Stimulated activated naive B cell treated with anti-CD40 and anti-IgM and Interleukin-4, amounts not matched to agents 10 μg/mL and 1 μg/mL and 100 μg/mL, for 72 hours (primary cell): ENCODE data around the gene LRIT2.
A peak's percentile ranks its signal among the peaks of the same experiment; 100 is the strongest.

Experiments used
- ATAC-seq, 2 donors: fragments of 150-1000 bp; cut with Tn5 transposase; replicated peaks; 2 replicates each; pipeline ENCODE4 v1.10.0; 2021; ENCODE audit warnings: moderate library complexity in 1 of 2
- DNase-seq: peaks from one replicate; pipeline ENCODE4 v3.0.0; 2021
- H3K27ac Mint-ChIP-seq: one replicate; pipeline ENCODE4 v1.8.0; 2022; ENCODE audit warnings: mild to moderate bottlenecking, mixed read lengths
- H3K27me3 Mint-ChIP-seq, 2 donors: one replicate each; pipeline ENCODE4 v1.8.0; 2022; ENCODE audit warnings: mixed read lengths in 2 of 2
- H3K36me3 Mint-ChIP-seq, 2 donors: one replicate each; pipeline ENCODE4 v1.8.0; 2022; ENCODE audit warnings: mixed read lengths in 2 of 2, mild to moderate bottlenecking in 1 of 2
- H3K4me1 Mint-ChIP-seq, 2 donors: one replicate each; pipeline ENCODE4 v1.8.0; 2022; ENCODE audit warnings: mixed read lengths in 2 of 2, mild to moderate bottlenecking in 1 of 2
- H3K4me3 Mint-ChIP-seq, 2 donors: one replicate each; pipeline ENCODE4 v1.8.0; 2022; ENCODE audit warnings: mild to moderate bottlenecking in 2 of 2, mixed read lengths in 2 of 2, moderate library complexity in 1 of 2
- H3K9me3 Mint-ChIP-seq, 2 donors: one replicate each; pipeline ENCODE4 v1.8.0; 2022; ENCODE audit warnings: mixed read lengths in 2 of 2, mild to moderate bottlenecking in 1 of 2

Gene LRIT2

DNA sequence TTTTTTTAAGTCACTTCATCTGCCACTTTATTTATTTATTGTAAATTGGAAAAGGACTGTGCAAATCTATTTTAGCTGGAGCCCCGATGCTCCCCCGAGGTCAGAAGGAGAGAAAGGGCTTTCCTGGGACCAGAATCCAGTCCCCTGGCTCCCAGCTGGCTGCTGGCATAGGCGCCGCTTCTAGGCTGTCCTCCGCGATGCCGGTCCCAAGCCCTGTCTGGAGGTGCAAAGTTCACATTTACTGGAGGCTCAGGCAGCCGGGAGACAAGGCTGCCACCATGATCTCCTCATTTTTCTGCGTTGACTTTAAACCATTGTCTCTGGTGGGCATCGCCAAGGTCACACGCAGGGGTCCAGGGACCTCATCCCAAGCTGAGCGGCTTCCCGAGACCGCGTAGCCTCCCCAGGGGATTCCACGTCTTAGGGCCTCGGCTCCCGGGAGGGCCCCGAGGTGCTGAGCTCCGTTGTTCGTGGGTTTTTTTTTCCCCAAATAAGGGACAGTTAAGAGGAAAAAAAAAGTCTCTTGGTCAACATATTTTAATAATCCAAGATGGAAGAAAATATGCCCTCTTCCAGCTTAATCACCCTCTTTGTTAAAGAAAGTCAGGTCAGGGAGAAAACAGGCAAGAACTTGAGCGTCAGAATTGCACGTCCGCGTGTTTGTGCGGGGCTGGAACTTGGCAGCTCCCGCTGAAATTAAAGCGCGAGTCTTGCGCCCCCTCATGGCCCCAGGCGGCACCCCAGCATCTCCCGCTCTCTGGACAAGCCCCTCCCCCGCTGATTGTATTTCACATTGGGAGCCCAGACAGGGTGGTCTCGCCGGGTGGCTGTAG is 31.4 kb upstream of the LRIT2 start:
- Mint-ChIP-seq H3K36me3 (no peaks in the 10 kb centered on the region), H3K4me3 (no peak overlapping the region)

DNA sequence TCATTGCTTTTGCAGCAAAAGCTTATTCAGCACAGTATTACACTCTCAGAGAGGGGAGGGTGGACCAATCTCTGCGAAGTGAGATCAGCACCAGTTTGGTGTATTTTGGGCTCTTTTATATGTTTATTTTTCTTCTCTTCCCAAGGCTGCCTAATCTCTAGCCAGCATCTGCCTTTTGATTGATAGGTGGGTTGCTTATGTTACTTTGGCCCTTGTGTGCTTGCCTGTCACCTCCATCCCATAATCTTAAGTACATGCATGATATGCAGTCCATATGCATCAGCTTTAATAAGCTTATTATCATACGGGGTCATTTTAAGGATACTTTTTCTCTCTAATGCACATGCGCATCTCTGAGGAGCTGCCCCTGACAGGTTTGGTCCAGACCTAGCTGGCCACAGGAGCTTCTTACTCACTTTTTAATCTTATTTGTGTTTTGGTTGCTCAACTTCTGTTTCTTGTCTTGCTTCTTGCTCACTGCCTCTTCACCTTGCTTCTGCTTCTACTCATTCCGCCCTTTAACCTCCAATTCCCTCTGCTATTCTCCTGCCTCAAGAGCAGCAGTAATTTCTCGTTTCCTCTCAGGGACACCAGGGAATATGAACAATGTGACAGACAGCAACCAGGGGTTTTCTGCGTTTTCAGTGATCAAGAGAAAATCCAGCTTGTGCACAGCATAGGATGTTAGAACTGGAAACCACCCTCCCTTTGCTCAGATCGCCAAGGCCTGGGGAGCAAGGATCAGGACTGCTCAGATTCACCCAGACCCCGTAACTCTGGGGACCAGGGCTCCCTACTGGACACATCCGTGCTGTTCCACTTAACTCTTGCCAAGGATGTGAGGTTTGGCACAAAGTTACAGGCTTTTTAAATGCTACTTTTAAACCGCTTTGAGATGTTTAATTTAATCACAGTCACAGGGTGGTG is 29.5 kb upstream of the LRIT2 start:
- DNase-seq (no peak), ATAC-seq (no peak)
- H3K4me3 Mint-ChIP-seq: no peak overlapping the region
- H3K27ac Mint-ChIP-seq: peak overlapping the region; percentile 1
- peaks cover 23 to 27% of the 10 kb centered on the region in 2 donors for H3K27me3 Mint-ChIP-seq
- no peaks in the 10 kb centered on the region for H3K36me3 Mint-ChIP-seq
- peaks cover 0 to 2% of the 10 kb centered on the region in 2 donors for H3K4me1 Mint-ChIP-seq
- H3K9me3 Mint-ChIP-seq: peaks cover 0 to 3% of the 10 kb centered on the region in 2 donors

More for the DNA sequence above, 31.4 kb upstream of the LRIT2 start:
- peaks cover 0 to 2% of the 10 kb centered on the region in 2 donors for H3K4me1 Mint-ChIP-seq
- DNase-seq: peak; percentile 18
- ATAC-seq: peak; percentile 55 to 71
- H3K27ac Mint-ChIP-seq: no peak overlapping the region
- peaks cover 23 to 28% of the 10 kb centered on the region in 2 donors for H3K27me3 Mint-ChIP-seq
- H3K9me3 Mint-ChIP-seq: no peaks in the 10 kb centered on the region

DNA sequence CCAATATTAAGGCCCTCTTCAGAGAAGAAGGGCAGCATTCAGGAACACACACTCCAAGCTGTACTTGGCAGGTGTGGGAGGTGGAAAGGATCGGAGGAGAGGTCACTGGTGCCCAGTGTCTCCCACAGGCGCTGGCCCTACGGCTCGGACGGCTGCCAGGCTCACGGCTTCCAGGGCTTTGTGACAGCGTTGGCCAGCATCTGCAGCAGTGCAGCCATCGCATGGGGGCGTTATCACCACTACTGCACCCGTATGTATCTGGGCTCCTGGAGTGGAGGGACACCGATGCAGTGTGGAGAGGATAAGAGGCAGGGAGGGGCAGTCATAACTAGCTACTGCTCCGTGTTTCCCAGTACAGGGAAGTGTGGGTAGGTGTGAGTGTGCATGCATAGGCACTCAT is 23.4 kb upstream of the LRIT2 start:
- DNase-seq (no peak), ATAC-seq (no peak)
- H3K4me3 Mint-ChIP-seq: no peak overlapping the region
- H3K36me3 Mint-ChIP-seq: no peaks in the 10 kb centered on the region
- H3K27ac Mint-ChIP-seq: no peak overlapping the region
- peaks cover 11 to 12% of the 10 kb centered on the region in 2 donors for H3K27me3 Mint-ChIP-seq
- peaks cover 0 to 3% of the 10 kb centered on the region in 2 donors for H3K9me3 Mint-ChIP-seq
- H3K4me1 Mint-ChIP-seq: no peaks in the 10 kb centered on the region

DNA sequence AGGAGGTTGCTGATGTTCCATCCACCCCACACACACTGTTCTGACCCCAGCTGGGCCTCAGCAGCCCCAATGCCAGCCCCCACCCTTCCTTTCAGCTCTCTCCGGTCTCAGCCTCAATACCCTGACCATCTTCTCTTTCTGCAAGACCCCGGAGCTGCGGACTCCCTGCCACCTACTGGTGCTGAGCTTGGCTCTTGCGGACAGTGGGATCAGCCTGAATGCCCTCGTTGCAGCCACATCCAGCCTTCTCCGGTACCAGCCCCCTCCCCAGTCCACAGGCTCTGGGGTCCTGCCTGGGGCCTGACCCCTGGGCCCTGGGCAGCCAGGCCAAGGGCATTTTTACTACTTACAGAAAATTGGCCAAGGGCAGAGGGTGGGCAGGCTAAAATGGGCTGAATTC is 22.2 kb upstream of the LRIT2 start:
- Mint-ChIP-seq H3K4me1 (no peaks in the 10 kb centered on the region), H3K27ac (no peak overlapping the region), H3K4me3 (no peak overlapping the region), H3K27me3 (peaks cover 11 to 12% of the 10 kb centered on the region in 2 donors), H3K36me3 (no peaks in the 10 kb centered on the region), H3K9me3 (peaks cover 0 to 3% of the 10 kb centered on the region in 2 donors)
- ATAC-seq (no peak), DNase-seq (no peak)

DNA sequence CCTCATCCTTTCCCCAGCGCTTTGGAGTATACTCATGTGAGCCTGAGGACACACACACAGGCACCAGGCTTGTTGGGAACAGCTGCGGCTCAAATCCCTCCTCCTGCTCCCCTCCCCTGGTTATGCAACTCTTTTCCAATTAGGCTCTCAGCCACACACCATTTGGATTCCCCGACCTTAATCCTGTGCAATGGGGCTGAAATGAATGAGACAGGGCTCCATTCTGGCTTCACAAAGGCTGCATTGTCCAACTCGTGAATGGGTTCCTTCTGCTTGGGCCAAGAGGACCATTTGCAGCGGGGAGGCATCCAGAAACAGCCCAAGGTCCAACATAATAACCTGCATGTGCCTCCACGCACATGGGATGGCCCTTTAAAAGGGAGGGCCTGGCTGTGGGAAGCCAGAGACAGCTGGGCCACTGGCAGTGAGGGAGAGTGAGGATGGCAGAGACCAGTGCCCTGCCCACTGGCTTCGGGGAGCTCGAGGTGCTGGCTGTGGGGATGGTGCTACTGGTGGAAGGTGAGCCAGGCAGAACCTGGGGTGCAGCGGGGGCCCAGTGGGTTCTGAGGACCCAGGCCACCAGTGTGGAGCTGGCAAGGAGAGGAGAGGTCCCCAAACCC is 19.4 kb upstream of the LRIT2 start, which contains the start of gene RGR:
Gene RGR, plus strand, starts transcription at position 403 of the 620 bp plus-strand sequence. Its CDS starts 38 bp downstream, at position 441.
- Mint-ChIP-seq H3K27me3 (peaks cover 4 to 11% of the 10 kb centered on the region in 2 donors), H3K36me3 (no peaks in the 10 kb centered on the region), H3K4me3 (no peak within 1 kb of the TSS), H3K4me1 (no peaks in the 10 kb centered on the region), H3K9me3 (no peaks in the 10 kb centered on the region), H3K27ac (no peak within 1 kb of the TSS)
- no peak for ATAC-seq
- DNase-seq: no peak

DNA sequence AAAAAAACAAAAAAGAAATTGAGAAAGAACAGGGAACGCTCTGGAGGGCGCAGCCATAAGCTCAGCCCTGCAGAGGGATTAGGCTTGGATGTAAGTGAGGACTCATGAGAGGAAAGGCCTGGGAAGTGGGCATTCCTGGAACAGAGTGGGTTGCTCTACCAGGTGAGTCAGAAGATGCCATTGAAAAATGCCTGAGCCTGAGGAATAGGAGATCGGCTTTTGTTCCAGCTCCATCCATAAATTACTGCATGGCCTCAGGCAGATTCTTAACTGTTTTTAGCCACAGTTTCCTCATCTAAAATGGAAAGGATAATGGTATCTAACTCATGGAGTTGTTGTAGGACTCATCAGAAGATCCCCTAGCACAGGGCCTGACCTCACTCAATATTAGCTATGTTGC is 18.4 kb upstream of the LRIT2 start:
- peaks cover 8 to 10% of the 10 kb centered on the region in 2 donors for H3K27me3 Mint-ChIP-seq
- no peaks in the 10 kb centered on the region for H3K9me3 Mint-ChIP-seq
- H3K4me3 Mint-ChIP-seq: no peak overlapping the region
- DNase-seq (no peak), ATAC-seq (no peak)
- H3K4me1 Mint-ChIP-seq: no peaks in the 10 kb centered on the region
- H3K27ac Mint-ChIP-seq: no peak overlapping the region
- H3K36me3 Mint-ChIP-seq: no peaks in the 10 kb centered on the region

DNA sequence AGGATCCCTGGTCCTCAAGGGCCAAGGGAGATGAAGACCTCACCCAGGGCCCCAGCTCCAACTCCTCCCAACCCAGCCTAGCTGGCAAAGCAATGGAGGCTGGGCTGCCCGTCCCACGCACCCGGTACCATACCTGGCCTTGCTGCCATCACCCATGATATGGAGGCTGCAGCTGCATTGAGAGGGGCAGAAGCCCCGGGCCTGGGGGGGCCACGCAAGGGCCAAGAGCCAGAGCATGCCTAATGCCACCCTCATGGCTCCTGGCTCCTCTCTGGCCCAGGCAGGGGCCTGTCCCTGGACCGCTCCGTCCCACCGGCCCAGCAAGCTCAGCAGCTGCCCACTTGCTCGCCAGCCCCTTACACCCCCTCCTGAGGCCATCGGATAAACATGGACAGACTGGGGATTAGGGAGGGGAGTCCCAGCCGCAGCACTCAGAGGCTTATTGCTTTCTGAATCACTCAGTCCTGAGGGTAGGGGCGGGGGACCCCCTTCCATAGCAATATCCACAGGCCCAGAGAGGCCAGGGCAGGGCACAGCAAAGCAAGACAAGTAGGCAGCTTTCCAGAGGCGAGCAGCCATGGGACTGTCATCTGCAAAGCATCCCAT is 15.9 kb upstream of the LRIT2 start, which contains the start of gene LRIT1:
Gene LRIT1, minus strand, starts transcription at position 362 of the 606 bp plus-strand sequence. Its CDS starts 107 bp downstream, at position 255.
- H3K36me3 Mint-ChIP-seq: no peaks in the 10 kb centered on the region
- no peak for ATAC-seq

DNA sequence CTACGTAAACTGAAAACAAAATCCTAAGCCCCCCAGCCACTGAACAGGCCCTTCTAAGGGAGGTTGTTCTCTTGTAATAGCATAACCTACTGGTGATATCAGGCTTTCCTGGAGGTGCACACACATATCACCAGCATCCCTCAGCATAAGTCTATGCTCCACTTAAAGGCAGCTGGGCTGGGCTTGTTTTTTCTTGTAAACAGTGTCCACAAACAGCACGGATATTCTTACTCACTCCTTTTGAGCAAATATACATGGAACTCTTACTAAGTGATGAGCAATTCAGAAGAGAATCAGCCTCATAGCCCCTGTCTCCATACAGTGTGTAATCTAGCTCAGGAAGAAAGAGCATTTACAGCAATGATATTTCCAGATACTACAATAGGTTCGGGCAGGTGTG is 13.6 kb upstream of the LRIT2 start:
- Mint-ChIP-seq H3K27me3 (peaks cover 13 to 17% of the 10 kb centered on the region in 2 donors), H3K9me3 (no peaks in the 10 kb centered on the region), H3K4me1 (no peaks in the 10 kb centered on the region), H3K36me3 (no peaks in the 10 kb centered on the region), H3K4me3 (no peak overlapping the region), H3K27ac (no peak overlapping the region)
- ATAC-seq (no peak), DNase-seq (no peak)

More for the DNA sequence above, 15.9 kb upstream of the LRIT2 start, which contains the start of gene LRIT1:
- Mint-ChIP-seq H3K27ac (no peak within 1 kb of the TSS), H3K9me3 (no peaks in the 10 kb centered on the region), H3K4me1 (no peaks in the 10 kb centered on the region), H3K4me3 (no peak within 1 kb of the TSS), H3K27me3 (peaks cover 13 to 20% of the 10 kb centered on the region in 2 donors)
- DNase-seq: no peak

DNA sequence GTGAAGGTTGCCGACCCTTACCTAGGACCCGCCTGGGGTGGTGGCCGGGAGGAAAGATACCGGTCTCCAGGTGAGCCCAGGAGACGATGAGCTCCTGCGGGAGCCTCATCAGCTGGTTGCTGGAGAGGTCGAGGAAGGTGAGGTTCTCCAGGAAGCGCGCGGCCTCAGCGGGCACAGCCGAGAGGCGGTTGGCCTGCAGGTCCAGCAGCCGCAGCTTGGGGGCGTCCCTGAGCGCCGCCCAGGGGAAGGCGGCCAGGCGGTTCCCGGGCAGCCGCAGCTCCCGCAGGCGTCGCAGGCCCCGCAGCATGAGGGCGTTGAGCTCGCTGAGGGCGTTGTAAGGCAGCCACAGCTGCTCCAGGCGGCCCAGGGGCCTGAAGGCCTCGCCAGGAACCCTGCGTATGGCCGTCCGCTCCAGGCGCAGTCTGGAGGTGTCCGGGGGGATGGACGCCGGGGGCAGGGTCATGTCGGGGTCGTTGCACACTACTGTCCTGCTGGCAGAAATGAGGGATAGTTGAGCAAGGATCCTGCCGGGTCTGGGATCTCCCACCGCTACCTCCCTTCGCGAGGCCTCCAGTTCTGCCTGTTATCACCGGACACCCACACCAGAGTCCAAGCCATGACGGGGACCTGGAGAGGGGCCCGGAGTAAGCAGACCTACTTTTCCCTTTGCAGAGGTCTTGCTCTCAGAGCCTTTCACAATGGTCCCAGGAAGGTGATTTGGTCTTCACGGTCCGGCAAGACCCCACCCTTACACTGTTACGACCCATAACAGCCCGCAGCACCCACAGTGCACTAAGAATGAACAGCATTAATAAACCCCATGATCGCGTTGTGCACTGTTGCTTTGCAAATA is 12.1 kb upstream of the LRIT2 start:
- Mint-ChIP-seq H3K36me3 (no peaks in the 10 kb centered on the region), H3K4me3 (no peak overlapping the region), H3K27ac (no peak overlapping the region), H3K4me1 (no peaks in the 10 kb centered on the region), H3K27me3 (peaks cover 14 to 20% of the 10 kb centered on the region in 2 donors), H3K9me3 (no peaks in the 10 kb centered on the region)
- DNase-seq (no peak), ATAC-seq (no peak)

DNA sequence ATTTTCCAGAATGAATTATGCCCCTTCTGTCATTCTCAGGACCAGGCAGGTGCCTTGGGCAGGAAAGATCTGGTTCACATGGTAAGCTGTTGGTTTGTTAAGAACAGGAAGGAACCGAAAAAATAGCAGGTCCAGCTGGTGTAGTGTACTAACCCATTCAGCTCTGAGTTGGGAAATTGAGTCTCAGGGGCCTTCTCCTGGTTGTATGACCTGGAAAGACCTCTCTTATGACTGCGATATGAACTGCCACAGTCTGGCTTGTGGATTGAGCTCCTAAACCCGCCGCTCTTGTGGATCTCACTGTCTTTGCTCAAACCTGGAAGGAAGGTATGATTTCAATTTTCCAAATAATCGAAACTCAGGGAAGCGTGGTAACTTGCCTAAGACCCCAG is 11.5 kb upstream of the LRIT2 start:
- no peak for DNase-seq
- Mint-ChIP-seq H3K4me3 (no peak overlapping the region), H3K36me3 (no peaks in the 10 kb centered on the region), H3K9me3 (no peaks in the 10 kb centered on the region), H3K27ac (no peak overlapping the region), H3K4me1 (no peaks in the 10 kb centered on the region), H3K27me3 (peaks cover 17 to 23% of the 10 kb centered on the region in 2 donors)
- ATAC-seq: no peak

DNA sequence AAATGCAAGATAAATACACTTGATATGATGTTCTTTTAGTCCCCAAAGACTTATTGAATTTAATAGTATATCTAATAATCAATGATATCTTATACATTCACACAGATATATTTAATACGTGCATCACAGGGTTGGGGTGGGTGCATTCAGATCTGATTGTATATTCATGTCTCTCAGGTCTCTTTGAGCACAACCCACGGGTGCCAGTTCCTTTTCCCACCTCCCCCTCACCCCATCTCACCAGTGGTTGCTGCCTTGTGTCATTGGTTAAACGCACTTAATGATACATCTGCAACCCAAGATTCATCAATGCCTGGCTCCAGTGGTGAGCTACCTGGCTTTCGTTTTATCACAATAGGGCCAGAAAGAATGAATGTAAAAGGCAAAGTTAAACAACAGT is 9.8 kb upstream of the LRIT2 start:
- H3K4me1 Mint-ChIP-seq: no peaks in the 10 kb centered on the region
- H3K4me3 Mint-ChIP-seq: no peak overlapping the region
- peaks cover 17 to 23% of the 10 kb centered on the region in 2 donors for H3K27me3 Mint-ChIP-seq
- H3K36me3 Mint-ChIP-seq: no peaks in the 10 kb centered on the region
- H3K9me3 Mint-ChIP-seq: no peaks in the 10 kb centered on the region
- no peak for DNase-seq
- no peak overlapping the region for H3K27ac Mint-ChIP-seq
- no peak for ATAC-seq

DNA sequence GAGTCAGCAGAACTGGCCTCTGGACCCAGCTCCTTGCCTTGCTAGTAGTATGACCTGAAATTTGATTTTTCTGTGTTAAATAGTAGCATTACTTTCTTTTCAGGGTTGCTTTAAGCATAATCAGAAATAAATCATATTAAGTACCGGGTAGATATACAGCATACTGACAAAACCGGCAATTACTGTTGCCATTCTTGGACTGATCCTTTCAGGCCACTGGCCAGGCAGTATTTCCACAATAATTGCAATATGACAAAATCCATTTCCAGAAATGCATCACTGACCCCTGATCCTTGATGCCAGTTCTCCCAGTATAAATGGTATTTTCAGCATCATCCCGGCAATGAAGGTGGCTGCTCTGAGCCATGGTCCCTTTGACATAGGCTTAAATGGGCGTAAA is 9.1 kb upstream of the LRIT2 start:
- H3K9me3 Mint-ChIP-seq: no peaks in the 10 kb centered on the region
- no peak overlapping the region for H3K4me3 Mint-ChIP-seq
- H3K36me3 Mint-ChIP-seq: no peaks in the 10 kb centered on the region
- no peak for ATAC-seq
- no peaks in the 10 kb centered on the region for H3K4me1 Mint-ChIP-seq
- no peak for DNase-seq
- peaks cover 17 to 22% of the 10 kb centered on the region in 2 donors for H3K27me3 Mint-ChIP-seq
- H3K27ac Mint-ChIP-seq: no peak overlapping the region

DNA sequence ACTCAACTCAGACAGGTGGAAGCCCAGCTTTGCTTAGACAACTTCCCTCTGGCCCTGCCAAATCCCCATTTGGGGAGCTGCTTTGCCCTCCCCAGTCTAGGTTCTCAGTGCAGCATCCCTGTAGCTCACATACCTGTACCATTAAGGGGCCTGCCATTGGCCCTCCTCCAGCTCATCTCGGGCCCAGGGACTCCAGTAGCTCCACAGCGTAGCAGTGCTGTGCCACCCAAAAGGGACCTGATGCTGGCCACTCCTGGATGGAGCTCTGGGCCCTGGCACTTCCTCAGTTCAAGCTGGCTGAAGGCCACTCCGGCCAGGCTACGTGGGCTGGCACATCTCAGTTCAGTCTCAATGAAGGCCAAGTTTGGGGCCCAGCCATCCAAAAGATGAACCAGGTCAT is 8.6 kb upstream of the LRIT2 start:
- no peak for DNase-seq
- Mint-ChIP-seq H3K36me3 (no peaks in the 10 kb centered on the region), H3K4me3 (no peak overlapping the region), H3K4me1 (no peaks in the 10 kb centered on the region), H3K27me3 (peaks cover 17 to 19% of the 10 kb centered on the region in 2 donors), H3K27ac (no peak overlapping the region), H3K9me3 (peaks cover 0 to 1% of the 10 kb centered on the region in 2 donors)
- no peak for ATAC-seq
